Vagina (tissue), 2 donors: ENCODE results near the gene CDCP1. TPM values are rescaled to one million over a fixed set of nuclear protein-coding genes. Genes with fewer than 3 reads are reported as not detected.

Experiments used
- DNase-seq, 2 donors: peaks; one replicate each; pipeline ENCODE4 v3.0.0-alpha.2; 2017; ENCODE audit errors: extremely low spot score in 2 of 2
- H3K27ac ChIP-seq: fragments of 200-600 bp; sonication (generic); one replicate; pipeline ENCODE4 v1.5.1; 2019
- H3K27me3 ChIP-seq: fragments of 200-600 bp; sonication (generic); one replicate; pipeline ENCODE4 v1.5.1; 2019
- H3K36me3 ChIP-seq, 2 donors: fragments of 200-600 bp; sonication (generic); one replicate each; pipeline ENCODE4 v1.5.1; 2017 to 2019
- H3K4me1 ChIP-seq: fragments of 200-600 bp; sonication (generic); one replicate; pipeline ENCODE4 v1.5.1; 2019
- H3K4me3 ChIP-seq, 2 donors: fragments of 200-600 bp; sonication (generic); 1 replicate in 1 of 2; 2 replicates in 1 of 2; pipeline ENCODE4 v1.5.1; 2016 to 2019
- H3K9me3 ChIP-seq: fragments of 200-600 bp; sonication (generic); one replicate; pipeline ENCODE4 v1.5.1; 2019
- POLR2A ChIP-seq, 2 donors: fragments of 450-650 bp; IDR thresholded peaks; one replicate each; pipeline ENCODE4 v1.6.1; 2017; ENCODE audit warnings: antibody characterized with exemption in 2 of 2, mild to moderate bottlenecking in 2 of 2, moderate library complexity in 2 of 2
- POLR2AphosphoS5 ChIP-seq, 2 donors: sonication (generic); formaldehyde crosslinking; IDR thresholded peaks; one replicate each; pipeline ENCODE4 v1.9.0; 2017; ENCODE audit warnings: antibody characterized with exemption in 2 of 2, mild to moderate bottlenecking in 2 of 2, low read depth in 1 of 2; ENCODE audit not compliant: insufficient read depth in 1 of 2
- intact Hi-C: fragments of 100-400 bp; cut with DNase I; formaldehyde crosslinking; loops from one replicate; pipeline ENCODE4 v1.15.1; 2023
- total RNA-seq: library from RNA; depleted of rRNA; stranded (reverse); fragments of >200 nt; gene quantifications from one replicate; pipeline ENCODE4 v1.2.3, GENCODE V29; 2016
- TF ChIP-seq, protein P1 (sequence below), 3 experiments: fragments of 450-650 bp in 2 of 3; fragments of 200-600 bp in 1 of 3; sonication (generic) in 1 of 3; IDR thresholded peaks; one replicate each; pipeline ENCODE4 v1.5.1; 2017 to 2019; ENCODE audit warnings: antibody characterized with exemption in 3 of 3, mild to moderate bottlenecking in 2 of 3, moderate library complexity in 2 of 3

Gene CDCP1
- total RNA-seq, 1 donor from 2014 or later: 27.5 TPM

DNA sequence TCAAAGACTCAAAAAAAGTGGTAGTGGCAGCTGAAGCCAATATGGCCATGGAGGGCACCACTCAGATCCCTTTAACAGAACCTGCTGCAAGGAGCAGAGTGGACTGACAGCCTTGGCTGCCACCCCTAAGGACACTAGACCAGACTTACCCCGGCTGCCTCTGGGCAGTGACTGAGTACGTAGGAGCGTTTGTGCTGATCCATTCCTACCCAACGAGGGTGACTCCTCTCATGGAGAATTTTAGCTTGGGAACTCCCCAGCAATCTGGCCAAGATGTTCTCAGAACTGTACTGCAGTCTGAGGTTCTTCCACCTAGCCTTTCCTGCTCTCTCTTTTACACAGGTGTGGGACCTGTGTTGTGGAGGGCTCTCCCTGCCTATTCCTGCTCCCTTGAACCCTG, 97.9 kb downstream of the CDCP1 start:
- Histone ChIP-seq H3K27me3 (no peaks in the 10 kb centered on the region), H3K36me3 (no peaks in the 10 kb centered on the region)
- intact Hi-C loops: no loop called here

GRCh38 chr3:45043728-45044299, 102.4 kb downstream of the CDCP1 start:
- no peak overlapping the region for H3K4me3 ChIP-seq
- intact Hi-C loops: loop anchor here (5.0 kb wide), 2 partner anchors 163 to 463 kb away; no protein-coding TSS in a partner anchor
- no peaks in the 10 kb centered on the region for H3K36me3 ChIP-seq
- H3K27ac ChIP-seq: no peak overlapping the region
- H3K27me3 ChIP-seq: no peaks in the 10 kb centered on the region
- DNase-seq: no peak
- no peaks in the 10 kb centered on the region for H3K9me3 ChIP-seq
- peaks cover 6% of the 10 kb centered on the region for H3K4me1 ChIP-seq
- TF ChIP-seq, protein P1, sequence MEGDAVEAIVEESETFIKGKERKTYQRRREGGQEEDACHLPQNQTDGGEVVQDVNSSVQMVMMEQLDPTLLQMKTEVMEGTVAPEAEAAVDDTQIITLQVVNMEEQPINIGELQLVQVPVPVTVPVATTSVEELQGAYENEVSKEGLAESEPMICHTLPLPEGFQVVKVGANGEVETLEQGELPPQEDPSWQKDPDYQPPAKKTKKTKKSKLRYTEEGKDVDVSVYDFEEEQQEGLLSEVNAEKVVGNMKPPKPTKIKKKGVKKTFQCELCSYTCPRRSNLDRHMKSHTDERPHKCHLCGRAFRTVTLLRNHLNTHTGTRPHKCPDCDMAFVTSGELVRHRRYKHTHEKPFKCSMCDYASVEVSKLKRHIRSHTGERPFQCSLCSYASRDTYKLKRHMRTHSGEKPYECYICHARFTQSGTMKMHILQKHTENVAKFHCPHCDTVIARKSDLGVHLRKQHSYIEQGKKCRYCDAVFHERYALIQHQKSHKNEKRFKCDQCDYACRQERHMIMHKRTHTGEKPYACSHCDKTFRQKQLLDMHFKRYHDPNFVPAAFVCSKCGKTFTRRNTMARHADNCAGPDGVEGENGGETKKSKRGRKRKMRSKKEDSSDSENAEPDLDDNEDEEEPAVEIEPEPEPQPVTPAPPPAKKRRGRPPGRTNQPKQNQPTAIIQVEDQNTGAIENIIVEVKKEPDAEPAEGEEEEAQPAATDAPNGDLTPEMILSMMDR (IDR thresholded peaks at IDR 0.05): peak in 1 of 3 experiments; percentile 33
- TF ChIP-seq POLR2A (IDR thresholded peaks at IDR 0.05): no peak
- no peak for TF ChIP-seq POLR2AphosphoS5 (IDR thresholded peaks at IDR 0.05; ENCODE audit: insufficient read depth in 1 of 2, low read depth in 1 of 2)

More for the DNA sequence above, 97.9 kb downstream of the CDCP1 start:
- Histone ChIP-seq H3K27ac (no peak overlapping the region), H3K4me3 (no peak overlapping the region), H3K9me3 (no peaks in the 10 kb centered on the region), H3K4me1 (peaks cover 6% of the 10 kb centered on the region)
- DNase-seq: no peak
- TF ChIP-seq POLR2AphosphoS5 (IDR thresholded peaks at IDR 0.05; ENCODE audit: insufficient read depth in 1 of 2, low read depth in 1 of 2): no peak
- TF ChIP-seq, protein P1 (IDR thresholded peaks at IDR 0.05): no peak
- TF ChIP-seq POLR2A (IDR thresholded peaks at IDR 0.05): no peak

- Histone ChIP-seq H3K27ac (no peak overlapping the region), H3K27me3 (no peaks in the 10 kb centered on the region), H3K36me3 (no peaks in the 10 kb centered on the region), H3K9me3 (no peaks in the 10 kb centered on the region), H3K4me1 (peaks cover 6% of the 10 kb centered on the region), H3K4me3 (no peak overlapping the region)
- no peak for TF ChIP-seq POLR2AphosphoS5 (IDR thresholded peaks at IDR 0.05; ENCODE audit: insufficient read depth in 1 of 2, low read depth in 1 of 2)
- TF ChIP-seq, protein P1 (IDR thresholded peaks at IDR 0.05): no peak
- no peak for TF ChIP-seq POLR2A (IDR thresholded peaks at IDR 0.05)
- no peak for DNase-seq
- intact Hi-C loops: loop anchor here (5.0 kb wide), 2 partner anchors 165 to 465 kb away; no protein-coding TSS in a partner anchor
Measured at GRCh38 chr3:45042162-45042561, 104.0 kb downstream of the CDCP1 start.

GRCh38 chr3:45041666-45042065, 104.5 kb downstream of the CDCP1 start:
- intact Hi-C loops: loop anchor here (5.0 kb wide), 2 partner anchors 166 to 466 kb away; no protein-coding TSS in a partner anchor
- Histone ChIP-seq H3K27me3 (no peaks in the 10 kb centered on the region), H3K27ac (no peak overlapping the region), H3K4me3 (no peak overlapping the region), H3K9me3 (no peaks in the 10 kb centered on the region), H3K36me3 (no peaks in the 10 kb centered on the region), H3K4me1 (peaks cover 8% of the 10 kb centered on the region)
- DNase-seq: no peak
- TF ChIP-seq POLR2AphosphoS5 (IDR thresholded peaks at IDR 0.05; ENCODE audit: insufficient read depth in 1 of 2, low read depth in 1 of 2) (no peak), POLR2A (IDR thresholded peaks at IDR 0.05) (no peak)
- TF ChIP-seq, protein P1 (IDR thresholded peaks at IDR 0.05): no peak
